DND-41 (cell line): ENCODE results near the gene WDR73.

Source experiments
- ATAC-seq: fragments of 200-7000 bp; cut with Tn5 transposase; 3 replicates; pipeline ENCODE4 v1.9.1; 2021; ENCODE audit warnings: low read depth; ENCODE audit not compliant: insufficient read depth
- DNase-seq: peaks from one replicate; pipeline ENCODE4 v3.0.0-alpha.2; 2020
- H2AFZ ChIP-seq: 2 replicates; pipeline ENCODE4 v1.6.0; 2012; ENCODE audit warnings: low read depth, low read length
- H3K27ac ChIP-seq: 2 replicates; pipeline ENCODE4 v1.5.1; 2012; ENCODE audit warnings: low read length, inconsistent platforms
- H3K27me3 ChIP-seq: fragments of 200-600 bp; sonication (generic); 2 replicates; pipeline ENCODE4 v1.6.0; 2012; ENCODE audit warnings: low read length, mild to moderate bottlenecking, inconsistent platforms; ENCODE audit not compliant: insufficient read depth, poor library complexity
- H3K36me3 ChIP-seq: 2 replicates; pipeline ENCODE4 v1.5.1; 2012; ENCODE audit warnings: low read length, inconsistent platforms; ENCODE audit not compliant: insufficient read depth
- H3K4me1 ChIP-seq: 2 replicates; pipeline ENCODE4 v1.5.1; 2012; ENCODE audit warnings: mild to moderate bottlenecking, low read length; ENCODE audit not compliant: insufficient read depth
- H3K4me2 ChIP-seq: 2 replicates; pipeline ENCODE4 v1.6.0; 2012; ENCODE audit warnings: mild to moderate bottlenecking, moderate library complexity, low read length, inconsistent platforms; ENCODE audit not compliant: insufficient read depth
- H3K4me3 ChIP-seq, 2 experiments: fragments of 200-600 bp in 1 of 2; shearing (Covaris generic) in 1 of 2; 2 replicates each; pipeline ENCODE4 v1.5.1; 2012 to 2016; ENCODE audit warnings: inconsistent platforms in 2 of 2, low read length in 2 of 2, mild to moderate bottlenecking in 2 of 2, low read depth in 1 of 2, moderate library complexity in 1 of 2
- H3K79me2 ChIP-seq: 2 replicates; pipeline ENCODE4 v1.6.0; 2012; ENCODE audit warnings: low read length, inconsistent platforms; ENCODE audit not compliant: insufficient read depth
- H3K9ac ChIP-seq: 2 replicates; pipeline ENCODE4 v1.6.0; 2012; ENCODE audit warnings: low read depth, mild to moderate bottlenecking, inconsistent platforms, low read length, moderate library complexity
- H3K9me3 ChIP-seq: 2 replicates; pipeline ENCODE4 v1.5.1; 2012; ENCODE audit warnings: low read length, moderate library complexity, mild to moderate bottlenecking, inconsistent platforms; ENCODE audit not compliant: insufficient read depth, severe bottlenecking
- H4K20me1 ChIP-seq: 2 replicates; pipeline ENCODE4 v1.6.0; 2012; ENCODE audit warnings: low read length; ENCODE audit not compliant: insufficient read depth
- CTCF ChIP-seq: IDR thresholded peaks from 2 replicates; pipeline ENCODE4 v1.5.1; 2012; ENCODE audit warnings: borderline replicate concordance, low read length, moderate library complexity, mild to moderate bottlenecking; ENCODE audit not compliant: poor library complexity, severe bottlenecking; ENCODE audit errors: extremely low read depth
- EZH2 ChIP-seq: IDR thresholded peaks from 3 replicates; pipeline ENCODE4 v1.6.1; 2012; ENCODE audit warnings: borderline replicate concordance, low read depth, mild to moderate bottlenecking, moderate library complexity, low read length, inconsistent platforms; ENCODE audit not compliant: severe bottlenecking

The WDR73 gene

DNA sequence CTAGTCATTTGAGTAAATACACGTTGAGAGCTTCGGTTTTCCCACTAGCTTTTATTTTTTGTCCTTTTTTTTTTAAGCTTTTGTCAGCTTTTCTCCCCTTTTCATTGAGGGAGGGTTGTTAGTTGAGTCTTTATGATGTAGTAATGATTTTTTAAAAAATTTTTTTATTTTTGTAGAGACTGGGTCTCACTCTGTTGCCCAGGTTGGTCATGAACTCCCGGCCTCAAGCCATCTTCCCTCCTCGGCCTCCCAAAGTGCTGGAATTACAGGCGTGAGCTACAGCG is 52.6 kb downstream of the WDR73 start:
- H4K20me1 ChIP-seq, result peaks cover 22% of the 10 kb centered on the region
- peak overlapping the region; percentile 76 for H3K9ac ChIP-seq
- H3K4me3 ChIP-seq, result peak overlapping the region; percentile 34 to 99
- H3K27ac ChIP-seq, result peak overlapping the region; percentile 64
- no peak for DNase-seq
- no peaks in the 10 kb centered on the region for H3K9me3 ChIP-seq
- ATAC-seq, result no peak
- no peaks in the 10 kb centered on the region for H3K27me3 ChIP-seq
- H3K4me1 ChIP-seq, result peaks cover 80% of the 10 kb centered on the region
- H3K79me2 ChIP-seq, result peaks cover 50% of the 10 kb centered on the region
- H3K36me3 ChIP-seq, result peaks cover 27% of the 10 kb centered on the region
- TF ChIP-seq CTCF (no peak), EZH2 (no peak)
- peak overlapping the region; percentile 91 for H2AFZ ChIP-seq
- peak overlapping the region; percentile 93 for H3K4me2 ChIP-seq

- Histone ChIP-seq H3K4me2 (peak within 1 kb of the TSS; percentile 93), H3K27ac (peak within 1 kb of the TSS; percentile 92), H3K9me3 (no peaks in the 10 kb centered on the region), H3K36me3 (peaks cover 21% of the 10 kb centered on the region), H3K4me1 (peaks cover 78% of the 10 kb centered on the region), H3K9ac (peak within 1 kb of the TSS; percentile 76), H4K20me1 (peaks cover 20% of the 10 kb centered on the region), H2AFZ (peak within 1 kb of the TSS; percentile 94), H3K27me3 (no peaks in the 10 kb centered on the region), H3K79me2 (peaks cover 45% of the 10 kb centered on the region), H3K4me3 (peak within 1 kb of the TSS; percentile 34 to 99)
- no peak for TF ChIP-seq CTCF
- TF ChIP-seq EZH2, result no peak
- ATAC-seq, result peak; percentile 90
- peak; percentile 93 for DNase-seq
Measured at GRCh38 chr15:84600687-84601554, 53.2 kb downstream of the WDR73 start, which contains the start of gene ZSCAN2. Gene ZSCAN2 (plus strand): TSS chr15:84601009. CDS start chr15:84603928, 2,919 bp downstream.

- Histone ChIP-seq H3K27me3 (no peaks in the 10 kb centered on the region), H3K9ac (peak overlapping the region; percentile 76), H3K4me2 (peak overlapping the region; percentile 93), H3K27ac (peak overlapping the region; percentile 61), H3K36me3 (peaks cover 15% of the 10 kb centered on the region), H3K79me2 (peaks cover 39% of the 10 kb centered on the region), H3K4me1 (peaks cover 72% of the 10 kb centered on the region), H2AFZ (peak overlapping the region; percentile 94), H3K9me3 (no peaks in the 10 kb centered on the region), H4K20me1 (peaks cover 14% of the 10 kb centered on the region), H3K4me3 (peak overlapping the region; percentile 34 to 99)
- peak; percentile 83 for DNase-seq
- ATAC-seq, result peak; percentile 54
- no peak for TF ChIP-seq CTCF
- TF ChIP-seq EZH2, result no peak
Measured at GRCh38 chr15:84600331-84600686, 53.8 kb downstream of the WDR73 start.
